Calu3 (cell line): ENCODE data around the gene PADI3. TPM values are rescaled to one million over a fixed set of nuclear protein-coding genes. Genes with fewer than 3 reads are reported as not detected.
A peak's percentile ranks its signal among the peaks of the same experiment; 100 is the strongest.

Experiments
- BruUV-seq: library from RNA; stranded (reverse); fragments of 400-500 nt; replicated peaks from 2 replicates; lab custom pipeline; 2021; lab: Mats Ljungman, UMichigan
- CTCF ChIA-PET: fragments of 300-600 bp; sonication (Branson Sonifier 250); formaldehyde crosslinking; loops from one replicate; lab custom pipeline; 2022; ENCODE audit warnings: antibody characterized with exemption; lab: Charles Lee
- DNase-seq: peaks from one replicate; pipeline ENCODE4 v3.0.0; 2022
- H3K27ac Mint-ChIP-seq: one replicate; pipeline ENCODE4 v1.8.0; 2022; ENCODE audit warnings: mixed read lengths; ENCODE audit not compliant: unreplicated experiment
- H3K27me3 Mint-ChIP-seq: one replicate; pipeline ENCODE4 v1.8.0; 2022; ENCODE audit warnings: mixed read lengths; ENCODE audit not compliant: unreplicated experiment
- H3K36me3 Mint-ChIP-seq: one replicate; pipeline ENCODE4 v1.8.0; 2022; ENCODE audit warnings: mild to moderate bottlenecking, moderate library complexity, mixed read lengths; ENCODE audit not compliant: insufficient read depth, unreplicated experiment
- H3K4me1 Mint-ChIP-seq: one replicate; pipeline ENCODE4 v1.8.0; 2022; ENCODE audit warnings: mild to moderate bottlenecking, low read depth, mixed read lengths; ENCODE audit not compliant: unreplicated experiment
- H3K4me3 Mint-ChIP-seq: one replicate; pipeline ENCODE4 v1.8.0; 2022; ENCODE audit warnings: mild to moderate bottlenecking, low read depth, moderate library complexity, mixed read lengths; ENCODE audit not compliant: unreplicated experiment
- H3K9me3 Mint-ChIP-seq: one replicate; pipeline ENCODE4 v1.8.0; 2022; ENCODE audit warnings: low read depth, mixed read lengths; ENCODE audit not compliant: unreplicated experiment
- intact Hi-C: fragments of 100-400 bp; cut with micrococcal nuclease; formaldehyde crosslinking; loops from one replicate; pipeline ENCODE4 v1.10.0; 2022; ENCODE audit not compliant: unreplicated experiment
- total RNA-seq: library from RNA; stranded (reverse); gene quantifications from 2 replicates; pipeline ENCODE4 v1.2.3, GENCODE V29; 2022
- TF ChIP-seq, protein P1 (sequence below): fragments of 200-600 bp; IDR thresholded peaks from one replicate; pipeline ENCODE4 v1.8.0; 2022; ENCODE audit warnings: antibody characterized with exemption; ENCODE audit not compliant: unreplicated experiment

The PADI3 gene
- total RNA-seq, 1 experiment from 2014 or later = 0.21 TPM

DNA sequence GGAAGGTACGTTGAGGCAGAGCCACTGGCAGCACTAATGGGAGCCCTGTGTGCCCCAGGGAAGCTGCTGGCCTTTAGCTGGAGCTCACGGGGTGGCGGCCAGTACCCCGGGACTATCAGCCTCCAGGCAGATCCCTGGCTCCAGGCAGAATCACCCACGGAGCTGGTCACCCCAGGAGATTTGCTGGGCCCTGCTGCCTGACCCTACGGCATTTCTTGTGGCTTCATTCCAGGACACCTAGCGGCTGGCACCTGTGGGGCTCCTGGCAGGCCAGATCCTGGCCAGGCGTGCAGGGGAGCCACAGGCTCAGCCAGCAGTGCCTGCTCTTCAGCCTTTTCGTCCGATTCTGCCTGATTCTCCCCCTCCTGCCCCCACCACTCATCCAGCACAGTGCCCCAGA lies 36.9 kb upstream of the PADI3 start:
- H3K27ac Mint-ChIP-seq = peak overlapping the region; percentile 74
- BruUV-seq = no TSS peak
- H3K27me3 Mint-ChIP-seq = no peaks in the 10 kb centered on the region
- H3K4me1 Mint-ChIP-seq = peaks cover 65% of the 10 kb centered on the region
- H3K9me3 Mint-ChIP-seq = no peaks in the 10 kb centered on the region
- TF ChIP-seq, protein P1, sequence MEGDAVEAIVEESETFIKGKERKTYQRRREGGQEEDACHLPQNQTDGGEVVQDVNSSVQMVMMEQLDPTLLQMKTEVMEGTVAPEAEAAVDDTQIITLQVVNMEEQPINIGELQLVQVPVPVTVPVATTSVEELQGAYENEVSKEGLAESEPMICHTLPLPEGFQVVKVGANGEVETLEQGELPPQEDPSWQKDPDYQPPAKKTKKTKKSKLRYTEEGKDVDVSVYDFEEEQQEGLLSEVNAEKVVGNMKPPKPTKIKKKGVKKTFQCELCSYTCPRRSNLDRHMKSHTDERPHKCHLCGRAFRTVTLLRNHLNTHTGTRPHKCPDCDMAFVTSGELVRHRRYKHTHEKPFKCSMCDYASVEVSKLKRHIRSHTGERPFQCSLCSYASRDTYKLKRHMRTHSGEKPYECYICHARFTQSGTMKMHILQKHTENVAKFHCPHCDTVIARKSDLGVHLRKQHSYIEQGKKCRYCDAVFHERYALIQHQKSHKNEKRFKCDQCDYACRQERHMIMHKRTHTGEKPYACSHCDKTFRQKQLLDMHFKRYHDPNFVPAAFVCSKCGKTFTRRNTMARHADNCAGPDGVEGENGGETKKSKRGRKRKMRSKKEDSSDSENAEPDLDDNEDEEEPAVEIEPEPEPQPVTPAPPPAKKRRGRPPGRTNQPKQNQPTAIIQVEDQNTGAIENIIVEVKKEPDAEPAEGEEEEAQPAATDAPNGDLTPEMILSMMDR = no peak
- H3K36me3 Mint-ChIP-seq = peaks cover 19% of the 10 kb centered on the region
- intact Hi-C loops = no loop called here
- DNase-seq = peak; percentile 54
- CTCF ChIA-PET = interaction anchor here (0.6 to 1.0 kb wide), 4 partner anchors 9 to 1255 kb away, joined by 3 to 6 read pairs (median 4); no protein-coding TSS in a partner anchor
- H3K4me3 Mint-ChIP-seq = no peak overlapping the region

DNA sequence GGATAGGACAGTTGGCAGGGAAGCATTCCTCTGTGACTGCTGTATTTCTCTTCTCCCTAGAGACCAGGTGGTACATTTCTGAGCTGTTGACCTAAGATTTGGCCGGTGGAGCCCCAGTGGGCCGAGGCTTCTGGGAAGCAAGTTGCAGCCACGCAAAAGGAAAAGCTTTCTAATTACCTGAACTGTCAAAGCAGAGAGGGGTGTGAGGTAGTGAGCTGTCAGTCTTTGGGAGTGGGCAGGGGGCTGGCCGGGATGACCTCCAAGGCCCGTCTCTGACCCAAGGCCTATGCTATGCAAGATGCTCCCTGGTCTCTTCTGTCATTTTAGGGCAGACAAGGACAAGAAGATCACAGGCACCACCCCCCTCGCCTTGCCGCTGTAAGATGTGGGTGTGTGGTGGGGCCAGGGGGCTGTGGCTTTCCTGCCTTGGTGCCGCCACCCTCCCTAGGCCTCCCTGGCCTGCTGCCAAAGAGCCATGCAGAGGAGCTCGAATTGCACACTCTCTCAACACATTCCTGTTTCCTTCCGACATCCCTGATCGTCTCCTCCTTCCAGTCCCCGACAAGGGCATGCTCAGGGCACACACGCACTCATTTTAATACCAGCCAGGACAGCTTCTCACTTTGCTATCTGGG lies 36.3 kb upstream of the PADI3 start:
- no peaks in the 10 kb centered on the region for H3K9me3 Mint-ChIP-seq
- H3K27ac Mint-ChIP-seq = peak overlapping the region; percentile 74
- H3K27me3 Mint-ChIP-seq = no peaks in the 10 kb centered on the region
- BruUV-seq = no TSS peak
- H3K4me3 Mint-ChIP-seq = no peak overlapping the region
- CTCF ChIA-PET = interaction anchor here (0.6 to 1.0 kb wide), 7 partner anchors 8 to 1254 kb away, joined by 3 to 6 read pairs (median 3); no protein-coding TSS in a partner anchor
- intact Hi-C loops = no loop called here
- peaks cover 18% of the 10 kb centered on the region for H3K36me3 Mint-ChIP-seq
- H3K4me1 Mint-ChIP-seq = peaks cover 59% of the 10 kb centered on the region
- peak; percentile 72 for DNase-seq
- TF ChIP-seq, protein P1 = no peak

DNA sequence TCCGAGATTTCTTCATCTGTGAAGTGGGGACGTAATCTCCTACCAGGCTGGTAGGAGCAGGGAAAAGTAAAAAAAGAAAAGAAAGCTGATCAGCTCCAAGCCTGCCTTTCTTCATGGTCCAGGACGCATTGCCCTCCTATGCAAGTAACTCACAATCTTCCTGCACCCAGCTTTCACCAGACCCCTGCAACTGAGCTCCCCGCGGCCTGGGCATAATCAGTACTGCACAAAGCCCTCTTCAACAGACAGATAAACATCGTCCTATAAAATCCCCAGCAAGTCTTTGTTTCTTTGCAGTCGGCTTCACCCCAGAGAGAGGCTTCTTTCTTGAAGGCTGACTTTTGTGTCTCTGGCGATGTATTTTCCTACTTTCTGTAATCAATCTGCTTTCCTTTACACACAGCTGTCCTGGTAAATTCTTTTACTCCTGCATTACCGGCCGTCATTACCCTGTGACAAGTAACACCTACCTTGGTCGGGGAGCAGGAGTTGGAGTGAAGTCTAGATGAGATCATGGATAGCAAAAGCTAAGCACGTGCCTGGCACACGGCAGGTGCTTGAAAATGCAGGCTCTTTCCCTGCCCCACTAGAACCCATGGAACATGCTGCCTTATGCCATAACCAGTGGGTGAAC lies 35.6 kb upstream of the PADI3 start:
- DNase-seq = no peak
- H3K9me3 Mint-ChIP-seq = no peaks in the 10 kb centered on the region
- CTCF ChIA-PET = interaction anchor here (0.6 to 1.0 kb wide), 3 partner anchors 12 to 39 kb away, joined by 3 to 4 read pairs (median 3); no protein-coding TSS in a partner anchor
- H3K27ac Mint-ChIP-seq = peak overlapping the region; percentile 74
- H3K4me3 Mint-ChIP-seq = no peak overlapping the region
- no TSS peak for BruUV-seq
- intact Hi-C loops = no loop called here
- TF ChIP-seq, protein P1 = no peak
- H3K36me3 Mint-ChIP-seq = peaks cover 13% of the 10 kb centered on the region
- H3K27me3 Mint-ChIP-seq = no peaks in the 10 kb centered on the region
- H3K4me1 Mint-ChIP-seq = peaks cover 55% of the 10 kb centered on the region

DNA sequence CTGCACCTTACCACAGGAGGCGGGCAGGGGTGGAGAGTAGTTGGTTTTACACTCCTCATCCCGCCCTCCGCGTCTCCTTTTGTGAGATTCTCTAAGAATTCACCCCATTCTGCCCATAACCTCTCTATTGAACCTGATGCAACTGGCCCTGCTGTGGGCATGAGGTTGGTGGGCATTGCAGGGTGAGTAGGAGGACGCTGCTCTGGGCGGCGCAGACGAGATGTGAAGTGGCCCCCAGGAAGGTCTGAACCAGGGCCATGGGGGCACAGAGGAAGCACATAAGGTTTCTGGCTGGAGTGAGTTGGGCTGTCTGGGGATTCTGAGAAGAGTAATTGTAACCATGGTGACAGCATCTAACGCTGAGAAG lies 35.1 kb upstream of the PADI3 start:
- intact Hi-C loops = no loop called here
- peaks cover 13% of the 10 kb centered on the region for H3K36me3 Mint-ChIP-seq
- no peak overlapping the region for H3K27ac Mint-ChIP-seq
- H3K27me3 Mint-ChIP-seq = no peaks in the 10 kb centered on the region
- DNase-seq = no peak
- CTCF ChIA-PET = no interaction called here
- TF ChIP-seq, protein P1 = no peak
- no peak overlapping the region for H3K4me3 Mint-ChIP-seq
- no TSS peak for BruUV-seq
- H3K4me1 Mint-ChIP-seq = peaks cover 53% of the 10 kb centered on the region
- H3K9me3 Mint-ChIP-seq = no peaks in the 10 kb centered on the region
